H7 (cell line): ENCODE data around the gene CNFN. TPM values are rescaled to one million over a fixed set of nuclear protein-coding genes. Genes with fewer than 3 reads are reported as not detected.
A peak's percentile ranks its signal among the peaks of the same experiment; 100 is the strongest.
"Not testable (repeated sequence)": the region's sequence is repeated elsewhere in the genome, so short reads cannot be mapped to it uniquely, and the experiment has no call there.

Source experiments
- DNase-seq: peaks from one replicate; pipeline ENCODE4 v3.0.0; 2012
- H3K27me3 ChIP-seq: 2 replicates; pipeline ENCODE4 v1.6.0; 2011; ENCODE audit warnings: mild to moderate bottlenecking, low read length; ENCODE audit not compliant: control insufficient read depth, insufficient read depth
- H3K36me3 ChIP-seq: replicated peaks from 2 replicates; pipeline ENCODE4 v1.5.1; 2011; ENCODE audit warnings: low read length; ENCODE audit not compliant: control insufficient read depth, insufficient read depth
- H3K4me3 ChIP-seq: 2 replicates; pipeline ENCODE4 v1.5.1; 2011; ENCODE audit warnings: low read depth, mild to moderate bottlenecking, control low read depth, low read length, moderate library complexity; ENCODE audit not compliant: insufficient read depth
- total RNA-seq: library from RNA; depleted of rRNA; stranded (reverse); fragments of >200 nt; shearing (Covaris generic); gene quantifications from 2 replicates; pipeline ENCODE4 v1.2.3, GENCODE V29; 2014

CNFN gene
- total RNA-seq, 1 experiment from 2014 or later = 11.5 TPM

DNA sequence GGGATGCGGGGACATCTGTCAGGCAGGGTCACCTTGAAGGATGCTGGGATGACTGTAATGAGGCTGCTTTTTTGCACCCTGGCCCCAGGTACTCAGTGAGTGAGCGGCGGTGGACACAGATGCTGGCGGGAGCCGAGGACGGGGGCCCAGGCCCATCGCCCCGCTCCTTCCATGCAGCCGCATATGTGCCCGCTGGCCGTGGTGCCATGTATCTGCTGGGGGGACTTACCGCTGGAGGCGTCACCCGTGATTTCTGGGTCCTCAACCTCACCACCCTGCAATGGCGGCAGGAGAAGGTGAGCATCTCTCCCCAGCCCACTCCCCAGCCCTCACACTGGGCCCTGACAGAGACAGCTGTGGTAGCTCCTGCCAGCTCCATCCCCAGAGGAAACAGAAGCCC, 33.4 kb downstream of the CNFN start:
- H3K36me3 ChIP-seq = peaks cover 3% of the 10 kb centered on the region
- DNase-seq = no peak
- H3K4me3 ChIP-seq = no peak overlapping the region
- H3K27me3 ChIP-seq = no peaks in the 10 kb centered on the region

DNA sequence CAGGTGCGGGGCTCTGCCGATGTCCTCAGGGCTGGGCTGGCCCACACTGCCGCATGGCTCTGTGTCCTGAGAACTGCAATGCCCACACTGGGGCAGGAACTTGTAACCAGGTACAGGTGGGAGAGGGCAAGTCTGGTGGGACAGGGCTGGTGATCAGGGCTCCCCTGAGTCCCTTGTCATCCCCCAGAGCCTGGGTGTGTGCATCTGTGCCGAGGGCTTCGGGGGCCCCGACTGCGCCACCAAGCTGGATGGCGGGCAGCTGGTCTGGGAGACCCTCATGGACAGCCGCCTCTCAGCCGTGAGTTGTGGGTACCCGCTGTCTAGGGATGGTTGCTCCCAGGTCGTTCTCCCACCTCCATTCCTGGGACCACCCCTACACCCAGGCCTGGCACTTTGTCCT, 34.2 kb downstream of the CNFN start:
- H3K27me3 ChIP-seq = no peaks in the 10 kb centered on the region
- H3K4me3 ChIP-seq = no peak overlapping the region
- peaks cover 3% of the 10 kb centered on the region for H3K36me3 ChIP-seq
- DNase-seq = no peak

DNA sequence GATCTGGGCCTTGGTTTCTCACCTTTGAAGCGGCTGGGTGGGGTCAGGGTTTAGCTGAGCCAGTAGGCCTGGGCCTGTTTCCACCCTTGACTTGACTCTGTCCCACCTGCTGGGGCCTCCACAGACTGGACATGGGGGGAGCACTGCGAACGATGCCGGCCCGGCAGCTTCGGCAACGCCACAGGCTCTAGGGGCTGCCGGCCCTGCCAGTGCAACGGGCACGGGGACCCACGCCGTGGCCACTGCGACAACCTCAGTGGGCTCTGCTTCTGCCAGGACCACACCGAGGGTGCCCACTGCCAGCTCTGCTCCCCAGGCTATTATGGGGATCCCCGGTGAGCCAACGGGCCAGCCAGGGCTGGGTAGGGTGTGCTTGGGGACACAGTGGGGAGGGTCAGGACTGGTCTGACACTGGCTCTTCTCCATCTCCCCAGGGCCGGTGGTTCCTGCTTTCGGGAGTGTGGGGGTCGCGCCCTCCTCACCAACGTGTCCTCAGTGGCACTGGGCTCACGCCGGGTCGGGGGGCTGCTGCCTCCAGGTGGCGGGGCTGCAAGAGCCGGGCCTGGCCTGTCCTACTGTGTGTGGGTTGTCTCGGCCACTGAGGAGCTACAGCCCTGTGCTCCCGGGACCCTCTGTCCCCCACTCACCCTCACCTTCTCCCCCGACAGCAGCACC, 36.6 kb downstream of the CNFN start:
- peak; percentile 31 for DNase-seq
- no peaks in the 10 kb centered on the region for H3K27me3 ChIP-seq
- peaks cover 3% of the 10 kb centered on the region for H3K36me3 ChIP-seq
- H3K4me3 ChIP-seq = no peak overlapping the region

DNA sequence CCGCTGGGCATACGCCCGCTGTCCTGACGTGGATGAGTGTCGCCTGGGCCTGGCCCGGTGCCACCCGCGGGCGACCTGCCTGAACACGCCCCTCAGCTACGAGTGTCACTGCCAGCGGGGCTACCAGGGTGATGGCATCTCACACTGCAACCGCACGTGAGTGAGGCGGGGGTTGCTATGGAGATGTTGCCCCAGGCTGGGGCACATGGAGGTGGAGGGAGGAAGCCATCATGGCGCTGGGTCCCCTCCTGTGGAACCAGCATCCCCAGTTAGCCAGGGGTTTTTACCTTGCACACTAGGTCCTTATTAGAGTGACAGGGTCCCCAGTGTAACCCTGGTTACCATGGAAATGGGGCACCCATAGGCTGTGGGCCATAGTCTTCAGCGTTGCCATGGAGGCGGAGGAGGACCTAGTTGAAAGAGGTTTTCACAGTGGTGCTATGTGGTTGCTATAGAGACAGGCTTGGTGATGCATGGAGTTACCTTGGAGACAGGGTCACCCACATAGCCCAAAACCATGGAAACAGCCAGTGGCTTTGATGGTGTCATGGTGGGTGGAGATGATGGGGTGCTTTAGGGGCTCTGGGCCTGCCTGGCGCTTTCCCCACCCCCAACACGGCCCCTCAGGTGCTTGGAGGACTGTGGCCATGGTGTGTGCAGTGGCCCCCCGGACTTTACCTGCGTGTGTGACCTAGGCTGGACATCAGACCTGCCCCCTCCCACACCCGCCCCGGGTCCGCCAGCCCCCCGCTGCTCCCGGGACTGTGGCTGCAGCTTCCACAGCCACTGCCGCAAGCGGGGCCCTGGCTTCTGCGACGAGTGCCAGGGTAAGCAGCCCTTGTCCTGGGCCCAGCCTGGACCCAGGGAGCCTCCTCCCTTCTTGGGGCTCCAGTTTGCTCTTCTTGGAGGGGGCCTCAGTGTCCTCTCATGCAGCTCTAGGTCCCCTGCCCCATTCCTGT, 37.5 kb downstream of the CNFN start:
- H3K4me3 ChIP-seq = no peak overlapping the region
- H3K27me3 ChIP-seq = no peaks in the 10 kb centered on the region
- peak; percentile 46 for DNase-seq
- peaks cover 5% of the 10 kb centered on the region for H3K36me3 ChIP-seq

DNA sequence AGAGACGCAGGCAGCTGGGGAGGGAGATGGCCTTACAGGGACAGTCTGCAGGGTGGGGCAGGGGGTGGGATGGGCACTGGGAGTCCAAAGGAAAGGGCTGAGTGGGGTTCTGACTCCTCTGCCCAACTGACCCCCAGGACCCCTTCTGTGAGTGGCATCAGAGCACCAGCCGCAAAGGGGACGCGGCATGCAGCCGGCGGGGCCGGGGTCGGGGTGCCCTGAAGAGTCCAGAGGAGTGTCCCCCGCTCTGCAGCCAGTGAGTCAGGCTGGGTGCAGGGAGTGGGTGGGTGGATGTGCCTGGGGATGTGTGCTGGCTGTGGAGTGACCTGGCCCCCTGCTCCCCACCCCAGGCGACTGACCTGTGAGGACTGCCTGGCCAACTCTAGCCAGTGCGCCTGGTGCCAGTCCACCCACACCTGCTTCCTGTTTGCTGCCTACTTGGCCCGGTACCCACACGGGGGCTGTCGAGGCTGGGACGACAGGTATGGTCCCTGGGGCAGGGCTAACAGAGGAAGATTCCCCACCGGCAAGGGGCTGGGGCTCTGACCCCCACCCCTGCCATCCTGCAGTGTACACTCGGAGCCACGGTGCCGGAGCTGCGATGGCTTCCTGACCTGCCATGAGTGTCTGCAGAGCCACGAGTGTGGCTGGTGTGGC, 38.9 kb downstream of the CNFN start:
- no peak overlapping the region for H3K4me3 ChIP-seq
- peaks cover 2% of the 10 kb centered on the region for H3K36me3 ChIP-seq
- H3K27me3 ChIP-seq = no peaks in the 10 kb centered on the region
- DNase-seq = peak; percentile 46

DNA sequence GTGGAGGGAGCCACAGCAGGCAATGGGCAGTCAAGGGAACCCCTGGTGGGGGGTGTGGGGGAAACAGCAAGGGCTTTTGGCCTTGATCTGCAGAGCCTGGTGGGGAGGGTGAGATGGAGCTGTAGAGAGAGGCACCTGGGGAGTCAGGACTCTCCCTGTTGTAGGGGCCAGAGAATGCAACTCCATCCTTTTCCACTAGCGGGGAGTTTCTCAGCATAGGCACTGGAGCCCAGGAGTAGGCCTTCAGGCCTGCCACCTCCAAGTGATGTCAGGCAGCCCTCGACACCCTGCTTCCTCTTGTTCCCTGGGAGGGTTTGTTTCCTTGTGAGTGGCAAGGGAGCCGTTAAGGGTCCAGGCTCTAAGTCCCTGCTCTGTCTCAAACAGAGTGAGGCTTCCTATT, 39.7 kb downstream of the CNFN start:
- H3K4me3 ChIP-seq = no peak overlapping the region
- no peaks in the 10 kb centered on the region for H3K27me3 ChIP-seq
- DNase-seq = peak; percentile 45
- H3K36me3 ChIP-seq = peaks cover 2% of the 10 kb centered on the region

DNA sequence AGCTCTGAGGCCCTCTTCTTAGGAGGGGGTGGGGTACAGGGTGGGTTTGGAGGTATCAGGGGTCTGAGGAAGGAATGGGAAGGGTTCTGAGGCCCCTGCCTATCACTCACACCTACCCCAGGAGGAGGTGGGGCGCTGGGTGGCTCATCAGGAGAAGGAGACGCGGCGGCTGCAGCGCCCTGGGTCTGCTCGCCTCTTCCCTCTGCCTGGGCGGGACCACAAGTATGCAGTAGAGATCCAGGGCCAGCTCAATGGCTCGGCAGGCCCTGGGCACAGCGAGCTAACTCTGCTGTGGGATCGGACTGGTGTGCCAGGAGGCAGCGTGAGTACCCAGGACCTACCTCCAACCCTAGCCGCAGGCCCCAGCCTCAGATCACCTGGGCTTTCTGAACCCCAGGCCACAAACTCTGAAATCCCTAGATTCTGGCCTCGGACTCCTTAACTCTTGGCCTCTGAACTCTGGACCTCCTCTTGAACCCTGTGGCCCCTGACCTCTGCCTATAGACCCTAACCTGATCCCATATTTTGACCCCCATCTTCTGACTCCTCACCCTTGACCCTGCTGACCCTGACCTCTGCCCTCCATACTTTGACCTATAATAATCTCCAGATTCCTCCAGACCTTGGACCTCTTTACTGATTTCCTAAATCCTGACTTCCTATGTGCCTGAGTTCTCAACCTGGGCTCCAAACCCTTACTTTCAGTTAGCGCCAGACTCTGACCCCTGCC, 40.6 kb downstream of the CNFN start:
- peaks cover 2% of the 10 kb centered on the region for H3K36me3 ChIP-seq

DNA sequence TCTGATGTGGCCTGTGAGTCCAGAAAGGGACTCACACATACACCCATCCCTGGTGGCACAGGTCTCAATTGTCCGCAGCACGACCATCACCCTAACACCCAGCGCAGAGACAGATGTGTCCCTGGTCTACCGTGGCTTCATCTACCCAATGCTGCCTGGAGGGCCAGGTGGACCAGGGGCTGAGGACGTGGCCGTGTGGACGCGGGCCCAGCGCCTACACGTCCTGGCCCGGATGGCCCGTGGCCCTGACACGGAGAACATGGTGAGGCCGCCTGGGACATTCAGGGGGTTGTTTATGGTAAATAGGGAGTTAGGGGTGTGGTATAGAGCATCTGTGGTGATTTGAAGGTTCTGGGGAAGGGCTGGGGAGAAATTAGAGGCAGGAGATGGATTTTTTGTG, 41.9 kb downstream of the CNFN start:
- Histone ChIP-seq H3K27me3 (no peaks in the 10 kb centered on the region), H3K36me3 (peaks cover 3% of the 10 kb centered on the region), H3K4me3 (no peak overlapping the region)
- no peak for DNase-seq

More for the DNA sequence above, 40.6 kb downstream of the CNFN start:
- Histone ChIP-seq H3K4me3 (no peak overlapping the region), H3K27me3 (no peaks in the 10 kb centered on the region)
- DNase-seq = peak; percentile 47

DNA sequence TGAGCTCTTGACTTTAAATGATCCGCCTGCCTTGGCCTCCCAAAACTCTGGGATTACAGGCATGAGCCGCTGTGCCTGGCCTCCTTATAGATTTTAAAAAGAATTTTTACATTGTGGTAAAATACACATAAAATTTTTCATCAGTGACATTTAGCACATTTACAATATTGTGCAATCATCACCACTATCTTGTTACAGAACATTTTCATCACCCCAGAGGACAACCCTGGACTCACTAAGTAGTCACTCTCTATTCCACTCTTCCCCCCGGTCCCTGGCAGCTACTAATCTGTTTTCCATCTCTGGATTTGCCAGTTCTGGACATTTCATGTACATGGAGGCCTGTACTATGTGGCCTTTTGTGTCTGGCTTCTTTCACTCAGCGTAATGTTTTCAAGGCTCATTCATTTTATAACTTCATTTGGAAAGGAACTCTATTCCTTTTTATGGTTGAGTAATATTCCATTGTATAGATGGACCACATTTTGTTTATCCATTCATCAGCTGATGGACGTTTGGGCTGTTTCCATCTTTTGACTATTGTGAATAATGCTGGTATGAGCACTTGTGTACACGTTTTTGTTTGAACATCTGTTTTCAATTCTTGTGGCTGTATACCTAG, 44.8 kb downstream of the CNFN start:
- H3K36me3 ChIP-seq = peaks cover 3% of the 10 kb centered on the region
- H3K27me3 ChIP-seq = no peaks in the 10 kb centered on the region
- no peak for DNase-seq

DNA sequence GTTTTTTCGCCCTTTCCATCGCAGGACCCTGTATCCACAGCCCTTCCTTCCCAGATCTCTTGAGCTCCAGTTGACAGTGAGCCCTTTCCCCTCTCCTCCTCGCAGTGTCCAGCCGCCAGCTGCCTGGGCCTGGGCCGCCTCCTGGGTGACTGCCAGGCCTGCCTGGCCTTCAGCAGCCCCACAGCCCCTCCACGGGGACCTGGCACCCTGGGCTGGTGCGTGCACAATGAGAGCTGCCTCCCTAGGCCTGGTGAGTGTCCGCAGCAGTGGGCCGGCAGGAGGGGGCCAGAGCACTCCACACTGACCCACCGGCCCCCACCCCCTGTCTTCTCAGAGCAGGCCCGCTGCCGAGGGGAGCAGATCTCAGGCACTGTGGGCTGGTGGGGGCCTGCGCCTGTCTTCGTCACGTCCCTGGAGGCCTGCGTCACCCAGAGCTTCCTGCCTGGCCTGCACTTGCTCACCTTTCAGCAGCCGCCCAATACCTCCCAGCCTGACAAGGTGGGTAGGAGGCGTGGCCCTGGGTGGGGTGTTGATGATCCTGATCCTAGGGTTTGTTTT, 45.7 kb downstream of the CNFN start:
- H3K4me3 ChIP-seq = no peak overlapping the region
- H3K27me3 ChIP-seq = no peaks in the 10 kb centered on the region
- peak; percentile 45 for DNase-seq
- peaks cover 3% of the 10 kb centered on the region for H3K36me3 ChIP-seq

More for the DNA sequence above, 44.8 kb downstream of the CNFN start:
- H3K4me3 ChIP-seq = no peak overlapping the region

DNA sequence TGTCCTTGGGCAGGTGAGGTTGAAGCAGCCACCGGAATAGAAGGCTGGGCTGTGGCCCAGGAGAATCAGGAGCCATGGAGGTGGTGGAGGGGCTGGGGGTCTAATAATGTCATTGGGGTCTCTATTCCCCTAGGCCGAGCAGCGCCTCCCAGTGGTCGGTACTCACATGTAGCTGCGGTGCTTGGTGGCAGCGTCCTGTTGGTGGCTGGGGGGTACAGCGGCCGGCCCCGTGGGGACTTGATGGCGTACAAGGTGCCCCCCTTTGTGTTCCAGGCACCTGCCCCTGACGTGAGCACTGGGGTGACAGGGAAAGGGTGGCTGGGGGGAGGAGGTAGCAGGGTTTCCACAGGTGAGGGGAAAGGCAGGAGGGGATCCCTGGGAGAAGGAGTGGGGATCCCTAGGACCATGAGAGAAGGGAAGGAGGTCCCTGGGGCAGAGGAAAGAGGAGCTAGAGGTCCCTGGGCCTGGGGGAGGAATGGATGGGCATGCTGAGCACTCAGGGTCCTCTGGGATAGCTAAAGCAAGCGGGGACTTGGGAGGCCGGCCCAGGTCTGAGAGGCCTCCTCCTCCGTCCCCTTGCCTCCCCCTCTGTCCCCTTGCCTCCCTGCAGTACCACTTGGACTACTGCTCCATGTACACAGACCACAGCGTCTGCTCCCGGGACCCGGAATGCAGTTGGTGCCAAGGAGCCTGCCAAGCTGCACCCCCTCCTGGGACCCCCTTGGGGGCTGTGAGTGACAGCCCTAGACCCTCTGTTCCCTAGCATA, 46.6 kb downstream of the CNFN start:
- DNase-seq = peak; percentile 89
- Histone ChIP-seq H3K36me3 (peaks cover 3% of the 10 kb centered on the region), H3K4me3 (no peak overlapping the region), H3K27me3 (no peaks in the 10 kb centered on the region)

DNA sequence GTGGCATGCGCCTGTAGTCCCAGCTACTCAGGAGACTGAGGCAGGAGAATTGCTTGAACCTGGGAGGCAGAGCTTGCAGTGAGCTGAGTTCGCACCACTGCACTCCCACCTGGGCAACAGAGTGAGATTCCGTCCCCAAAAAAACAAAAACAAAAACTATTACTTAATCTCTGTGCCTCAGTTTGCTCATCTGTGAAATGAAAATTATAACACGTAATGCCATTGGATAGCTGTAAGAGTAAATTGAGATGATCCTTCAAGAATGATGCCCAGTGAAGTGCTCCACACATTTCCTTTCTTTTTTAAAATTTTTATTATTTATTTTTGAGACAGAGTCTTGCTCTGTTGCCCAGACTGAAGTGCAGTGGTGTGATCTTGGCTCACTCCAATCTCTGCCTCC, 50.2 kb downstream of the CNFN start:
- not testable (repeated sequence) for H3K4me3 ChIP-seq, H3K27me3 ChIP-seq, DNase-seq, H3K36me3 ChIP-seq
